ENCODE measurements around the gene PCDH19. TPM values are rescaled to one million over a fixed set of nuclear protein-coding genes. Genes with fewer than 3 reads are reported as not detected.

The PCDH19 gene
- total RNA-seq, 1 donor from 2014 or later: under 0.01 TPM

GRCh38 chrX:100411802-100412715 lies 2.0 kb upstream of the PCDH19 start:
- H3K27me3 ChIP-seq (ENCODE audit: control insufficient read depth, insufficient read depth, low read length): peaks cover 13% of the 10 kb centered on the region
- no peak for TF ChIP-seq CTCF (IDR thresholded peaks at IDR 0.05; ENCODE audit: insufficient read depth, low read length, severe bottlenecking)
- no peak for FAIRE-seq
- no peak for DNase-seq (ENCODE audit: low read depth)
- H3K4me3 ChIP-seq (ENCODE audit: low read depth, low read length): no peak overlapping the region
- no peaks in the 10 kb centered on the region for H3K36me3 ChIP-seq (ENCODE audit: control insufficient read depth, insufficient read depth, low read length)

GRCh38 chrX:100410901-100411801 lies 1.1 kb upstream of the PCDH19 start:
- peaks cover 15% of the 10 kb centered on the region for H3K27me3 ChIP-seq (ENCODE audit: control insufficient read depth, insufficient read depth, low read length)
- no peaks in the 10 kb centered on the region for H3K36me3 ChIP-seq (ENCODE audit: control insufficient read depth, insufficient read depth, low read length)
- TF ChIP-seq CTCF (IDR thresholded peaks at IDR 0.05; ENCODE audit: insufficient read depth, low read length, severe bottlenecking): no peak
- DNase-seq (ENCODE audit: low read depth) (no peak), FAIRE-seq (no peak)
- no peak overlapping the region for H3K4me3 ChIP-seq (ENCODE audit: low read depth, low read length)

- FAIRE-seq: no peak
Observed at GRCh38 chrX:100408713-100409609, 1.1 kb downstream of the PCDH19 start.

GRCh38 chrX:100407784-100408712 lies 2.0 kb downstream of the PCDH19 start:
- DNase-seq (ENCODE audit: low read depth): no peak
- Histone ChIP-seq H3K27me3 (ENCODE audit: control insufficient read depth, insufficient read depth, low read length) (peaks cover 15% of the 10 kb centered on the region), H3K4me3 (ENCODE audit: low read depth, low read length) (no peak overlapping the region), H3K36me3 (ENCODE audit: control insufficient read depth, insufficient read depth, low read length) (no peaks in the 10 kb centered on the region)
- TF ChIP-seq CTCF (IDR thresholded peaks at IDR 0.05; ENCODE audit: insufficient read depth, low read length, severe bottlenecking): no peak
- FAIRE-seq: no peak

More at GRCh38 chrX:100408713-100409609, 1.1 kb downstream of the PCDH19 start:
- Histone ChIP-seq H3K27me3 (ENCODE audit: control insufficient read depth, insufficient read depth, low read length) (peaks cover 15% of the 10 kb centered on the region), H3K4me3 (ENCODE audit: low read depth, low read length) (no peak overlapping the region), H3K36me3 (ENCODE audit: control insufficient read depth, insufficient read depth, low read length) (no peaks in the 10 kb centered on the region)
- no peak for DNase-seq (ENCODE audit: low read depth)
- TF ChIP-seq CTCF (IDR thresholded peaks at IDR 0.05; ENCODE audit: insufficient read depth, low read length, severe bottlenecking): no peak

Data from bronchial epithelial cell (primary cell).